ENCODE results near the gene P4HA3. TPM values are rescaled to one million over a fixed set of nuclear protein-coding genes. Genes with fewer than 3 reads are reported as not detected.

P4HA3 gene
- total RNA-seq, 2 experiments from 2014 or later = not detected

- CTCF ChIA-PET = interaction anchor here (1.6 kb wide), 1 partner anchor 17 kb away, joined by 4 read pairs; no protein-coding TSS in a partner anchor
- Mint-ChIP-seq H3K36me3 (no peaks in the 10 kb centered on the region), H3K27ac (no peak overlapping the region), H3K4me1 (peaks cover 12% of the 10 kb centered on the region), H3K9me3 (ENCODE audit: low read depth) (no peaks in the 10 kb centered on the region), H3K27me3 (peaks cover 40% of the 10 kb centered on the region), H3K4me3 (no peak overlapping the region)
- ATAC-seq (no peak), DNase-seq (no peak)
Measured at GRCh38 chr11:74272276-74272675, 39.2 kb downstream of the P4HA3 start.

- Mint-ChIP-seq H3K9me3 (ENCODE audit: low read depth) (no peaks in the 10 kb centered on the region), H3K36me3 (no peaks in the 10 kb centered on the region), H3K27me3 (peaks cover 25% of the 10 kb centered on the region), H3K27ac (no peak overlapping the region), H3K4me3 (no peak overlapping the region), H3K4me1 (peaks cover 12% of the 10 kb centered on the region)
- DNase-seq = peak; percentile 54
- ATAC-seq = peak; percentile 53
- CTCF ChIA-PET = interaction anchor here (1.2 to 2.0 kb wide), 3 partner anchors 10 to 52 kb away, joined by 3 to 10 read pairs (median 3); no protein-coding TSS in a partner anchor
Measured at GRCh38 chr11:74269161-74269811, 42.2 kb downstream of the P4HA3 start.

GRCh38 chr11:74268456-74268855 lies 43.0 kb downstream of the P4HA3 start:
- Mint-ChIP-seq H3K4me3 (no peak overlapping the region), H3K36me3 (no peaks in the 10 kb centered on the region), H3K27me3 (peaks cover 22% of the 10 kb centered on the region), H3K27ac (no peak overlapping the region), H3K9me3 (ENCODE audit: low read depth) (no peaks in the 10 kb centered on the region), H3K4me1 (peaks cover 12% of the 10 kb centered on the region)
- DNase-seq (no peak), ATAC-seq (no peak)
- CTCF ChIA-PET = no interaction called here

- H3K27ac Mint-ChIP-seq = no peak overlapping the region
- CTCF ChIA-PET = no interaction called here
- H3K9me3 Mint-ChIP-seq (ENCODE audit: low read depth) = no peaks in the 10 kb centered on the region
- peaks cover 16% of the 10 kb centered on the region for H3K27me3 Mint-ChIP-seq
- ATAC-seq (no peak), DNase-seq (no peak)
- H3K4me1 Mint-ChIP-seq = peaks cover 12% of the 10 kb centered on the region
- H3K4me3 Mint-ChIP-seq = no peak overlapping the region
- no peaks in the 10 kb centered on the region for H3K36me3 Mint-ChIP-seq
Measured at GRCh38 chr11:74267014-74267413, 44.4 kb downstream of the P4HA3 start.

GRCh38 chr11:74265256-74265655 lies 46.2 kb downstream of the P4HA3 start:
- Mint-ChIP-seq H3K4me1 (peaks cover 12% of the 10 kb centered on the region), H3K9me3 (ENCODE audit: low read depth) (no peaks in the 10 kb centered on the region), H3K27ac (no peak overlapping the region), H3K36me3 (no peaks in the 10 kb centered on the region), H3K4me3 (no peak overlapping the region), H3K27me3 (peaks cover 11% of the 10 kb centered on the region)
- CTCF ChIA-PET = no interaction called here
- DNase-seq = no peak
- ATAC-seq = no peak

- peaks cover 9% of the 10 kb centered on the region for H3K27me3 Mint-ChIP-seq
- H3K27ac Mint-ChIP-seq = no peak overlapping the region
- ATAC-seq (no peak), DNase-seq (no peak)
- H3K4me3 Mint-ChIP-seq = no peak overlapping the region
- H3K36me3 Mint-ChIP-seq = no peaks in the 10 kb centered on the region
- H3K9me3 Mint-ChIP-seq (ENCODE audit: low read depth) = no peaks in the 10 kb centered on the region
- CTCF ChIA-PET = no interaction called here
- H3K4me1 Mint-ChIP-seq = no peaks in the 10 kb centered on the region
Measured at GRCh38 chr11:74262725-74263124, 48.7 kb downstream of the P4HA3 start.

GRCh38 chr11:74257959-74258553 lies 53.4 kb downstream of the P4HA3 start:
- H3K27me3 Mint-ChIP-seq = peaks cover 7% of the 10 kb centered on the region
- no peaks in the 10 kb centered on the region for H3K36me3 Mint-ChIP-seq
- CTCF ChIA-PET = interaction anchor here (1.0 kb wide), 2 partner anchors 131 to 192 kb away, joined by 3 to 4 read pairs; no protein-coding TSS in a partner anchor
- H3K4me1 Mint-ChIP-seq = no peaks in the 10 kb centered on the region
- H3K9me3 Mint-ChIP-seq (ENCODE audit: low read depth) = no peaks in the 10 kb centered on the region
- no peak for ATAC-seq
- H3K27ac Mint-ChIP-seq = no peak overlapping the region
- H3K4me3 Mint-ChIP-seq = no peak overlapping the region
- no peak for DNase-seq

GRCh38 chr11:74256378-74257133 lies 54.9 kb downstream of the P4HA3 start:
- CTCF ChIA-PET = interaction anchor here (1.0 to 5.2 kb wide), 20 partner anchors 10 to 516 kb away, joined by 3 to 75 read pairs (median 5); partner anchors contain the start of genes C2CD3 and PPME1
- Mint-ChIP-seq H3K4me1 (no peaks in the 10 kb centered on the region), H3K9me3 (ENCODE audit: low read depth) (no peaks in the 10 kb centered on the region), H3K36me3 (no peaks in the 10 kb centered on the region), H3K27ac (no peak overlapping the region), H3K27me3 (no peaks in the 10 kb centered on the region), H3K4me3 (no peak overlapping the region)
- no peak for ATAC-seq
- no peak for DNase-seq

GRCh38 chr11:74255741-74256375 lies 55.6 kb downstream of the P4HA3 start:
- Mint-ChIP-seq H3K9me3 (ENCODE audit: low read depth) (no peaks in the 10 kb centered on the region), H3K36me3 (no peaks in the 10 kb centered on the region), H3K4me3 (no peak overlapping the region), H3K27me3 (no peaks in the 10 kb centered on the region), H3K4me1 (no peaks in the 10 kb centered on the region), H3K27ac (no peak overlapping the region)
- CTCF ChIA-PET = interaction anchor here (0.6 to 5.2 kb wide), 31 partner anchors 9 to 517 kb away, joined by 3 to 75 read pairs (median 4); partner anchors contain the start of genes C2CD3 and PPME1
- DNase-seq (peak; percentile 62), ATAC-seq (peak; percentile 63)

GRCh38 chr11:74253361-74253760 lies 58.1 kb downstream of the P4HA3 start:
- CTCF ChIA-PET = interaction anchor here (5.2 kb wide), 1 partner anchor 198 kb away, joined by 75 read pairs; no protein-coding TSS in a partner anchor
- Mint-ChIP-seq H3K4me1 (no peaks in the 10 kb centered on the region), H3K4me3 (no peak overlapping the region), H3K9me3 (ENCODE audit: low read depth) (no peaks in the 10 kb centered on the region), H3K27ac (no peak overlapping the region), H3K36me3 (peaks cover 2% of the 10 kb centered on the region), H3K27me3 (no peaks in the 10 kb centered on the region)
- DNase-seq = no peak
- ATAC-seq = no peak

GRCh38 chr11:74249496-74249895 lies 61.9 kb downstream of the P4HA3 start:
- H3K27me3 Mint-ChIP-seq = no peaks in the 10 kb centered on the region
- DNase-seq (no peak), ATAC-seq (no peak)
- no peak overlapping the region for H3K27ac Mint-ChIP-seq
- CTCF ChIA-PET = no interaction called here
- peaks cover 18% of the 10 kb centered on the region for H3K36me3 Mint-ChIP-seq
- H3K9me3 Mint-ChIP-seq (ENCODE audit: low read depth) = no peaks in the 10 kb centered on the region
- no peaks in the 10 kb centered on the region for H3K4me1 Mint-ChIP-seq
- no peak overlapping the region for H3K4me3 Mint-ChIP-seq

- Mint-ChIP-seq H3K27me3 (no peaks in the 10 kb centered on the region), H3K4me3 (no peak overlapping the region), H3K36me3 (peaks cover 18% of the 10 kb centered on the region), H3K27ac (no peak overlapping the region), H3K9me3 (ENCODE audit: low read depth) (no peaks in the 10 kb centered on the region), H3K4me1 (no peaks in the 10 kb centered on the region)
- DNase-seq (no peak), ATAC-seq (no peak)
- CTCF ChIA-PET = no interaction called here
Measured at GRCh38 chr11:74248469-74248868, 63.0 kb downstream of the P4HA3 start.

- Mint-ChIP-seq H3K9me3 (ENCODE audit: low read depth) (no peaks in the 10 kb centered on the region), H3K36me3 (peaks cover 22% of the 10 kb centered on the region), H3K27me3 (no peaks in the 10 kb centered on the region), H3K4me3 (no peak overlapping the region), H3K27ac (no peak overlapping the region), H3K4me1 (no peaks in the 10 kb centered on the region)
- DNase-seq (no peak), ATAC-seq (no peak)
- CTCF ChIA-PET = interaction anchor here (1.7 kb wide), 1 partner anchor 17 kb away, joined by 4 read pairs; no protein-coding TSS in a partner anchor
Measured at GRCh38 chr11:74238243-74238642, 73.2 kb downstream of the P4HA3 start.

Data from activated CD8-positive, alpha-beta memory T cell treated with anti-CD3 and anti-CD28 coated beads, Interleukin-2, amount 10 ng/mL, durations not matched to agents 7 days and 5 days (primary cell).